CD14-positive monocyte (primary cell): ENCODE measurements around the gene THSD1. TPM values are rescaled to one million over a fixed set of nuclear protein-coding genes. Genes with fewer than 3 reads are reported as not detected.

Experiments
- DNase-seq, 3 donors: peaks; one replicate each; pipeline ENCODE4 v3.0.0-alpha.2; 2011 to 2022
- H2AFZ ChIP-seq: 2 replicates; pipeline ENCODE4 v1.6.0; 2012; ENCODE audit warnings: mild to moderate bottlenecking, low read depth, low read length, inconsistent platforms; ENCODE audit not compliant: insufficient read depth, poor library complexity, severe bottlenecking
- H3K27ac ChIP-seq, 2 donors: 1 replicate in 1 of 2; 2 replicates in 1 of 2; pipeline ENCODE4 v1.5.1; 2012 to 2013; ENCODE audit warnings: low read length in 2 of 2, control low read depth in 1 of 2, inconsistent platforms in 1 of 2, low read depth in 1 of 2, mild to moderate bottlenecking in 1 of 2
- H3K27me3 ChIP-seq, 2 donors: one replicate each; pipeline versions ENCODE4 v1.6.0 to v1.6.1; 2011 to 2013; ENCODE audit warnings: low read length in 2 of 2; ENCODE audit not compliant: control insufficient read depth in 2 of 2, insufficient read depth in 2 of 2
- H3K36me3 ChIP-seq, 2 donors: replicated peaks in 1 of 2; 1 replicate in 1 of 2; 2 replicates in 1 of 2; pipeline versions ENCODE4 v1.5.1 to v1.6.1; 2012 to 2013; ENCODE audit warnings: low read length in 2 of 2, control low read depth in 1 of 2, inconsistent platforms in 1 of 2, mild to moderate bottlenecking in 1 of 2; ENCODE audit not compliant: insufficient read depth in 2 of 2, control insufficient read depth in 1 of 2
- H3K4me1 ChIP-seq, 2 donors: 1 replicate in 1 of 2; 2 replicates in 1 of 2; pipeline versions ENCODE4 v1.5.1 to v1.6.1; 2012 to 2013; ENCODE audit warnings: low read length in 2 of 2, control low read depth in 1 of 2, inconsistent platforms in 1 of 2, mild to moderate bottlenecking in 1 of 2, moderate library complexity in 1 of 2; ENCODE audit not compliant: insufficient read depth in 2 of 2, control insufficient read depth in 1 of 2
- H3K4me2 ChIP-seq: replicated peaks from 2 replicates; pipeline ENCODE3; 2012; ENCODE audit warnings: low read length, moderate library complexity, mild to moderate bottlenecking; ENCODE audit not compliant: poor library complexity, severe bottlenecking; ENCODE audit errors: extremely low read depth
- H3K4me3 ChIP-seq, 3 experiments: fragments of 200-600 bp in 1 of 3; sonication (generic) in 1 of 3; replicated peaks in 1 of 3; 1 replicate in 2 of 3; 2 replicates in 1 of 3; pipeline ENCODE4 v1.5.1; 2011 to 2013; ENCODE audit warnings: low read length in 3 of 3, mild to moderate bottlenecking in 3 of 3, control low read depth in 2 of 3, low read depth in 2 of 3, inconsistent platforms in 1 of 3, moderate library complexity in 1 of 3
- H3K79me2 ChIP-seq: 2 replicates; pipeline ENCODE4 v1.6.0; 2012; ENCODE audit warnings: mild to moderate bottlenecking, control low read depth, inconsistent platforms, low read length, moderate library complexity; ENCODE audit not compliant: insufficient read depth
- H3K9ac ChIP-seq: 2 replicates; pipeline ENCODE4 v1.6.0; 2017; ENCODE audit warnings: low read length, mild to moderate bottlenecking; ENCODE audit not compliant: insufficient read depth, poor library complexity, severe bottlenecking
- H3K9me3 ChIP-seq, 2 donors: replicated peaks in 1 of 2; 1 replicate in 1 of 2; 2 replicates in 1 of 2; pipeline versions ENCODE4 v1.5.1 to v1.6.1; 2012 to 2013; ENCODE audit warnings: low read length in 2 of 2, control low read depth in 1 of 2; ENCODE audit not compliant: control insufficient read depth in 1 of 2, insufficient read depth in 1 of 2
- H4K20me1 ChIP-seq: 2 replicates; pipeline ENCODE4 v1.6.0; 2012; ENCODE audit warnings: mild to moderate bottlenecking, low read length, control low read depth, moderate library complexity; ENCODE audit not compliant: insufficient read depth
- H3K27ac Mint-ChIP-seq, 7 donors: one replicate each; pipeline ENCODE4 v1.8.0; 2020; ENCODE audit warnings: mild to moderate bottlenecking in 7 of 7, mixed read lengths in 7 of 7, moderate library complexity in 6 of 7, inconsistent platforms in 2 of 7
- H3K27me3 Mint-ChIP-seq, 3 donors: one replicate each; pipeline ENCODE4 v1.8.0; 2021 to 2022; ENCODE audit warnings: low read depth in 3 of 3, mild to moderate bottlenecking in 3 of 3, mixed read lengths in 3 of 3, moderate library complexity in 3 of 3, inconsistent platforms in 1 of 3
- H3K36me3 Mint-ChIP-seq, 2 donors: one replicate each; pipeline ENCODE4 v1.8.0; 2020; ENCODE audit warnings: mixed read lengths in 2 of 2, inconsistent platforms in 1 of 2, mild to moderate bottlenecking in 1 of 2
- H3K4me1 Mint-ChIP-seq: one replicate; pipeline ENCODE4 v1.8.0; 2020; ENCODE audit warnings: mild to moderate bottlenecking, mixed read lengths
- H3K4me3 Mint-ChIP-seq, 2 donors: one replicate each; pipeline ENCODE4 v1.8.0; 2020; ENCODE audit warnings: mild to moderate bottlenecking in 2 of 2, mixed read lengths in 2 of 2, moderate library complexity in 1 of 2
- H3K9me3 Mint-ChIP-seq, 7 donors: one replicate each; pipeline ENCODE4 v1.8.0; 2020 to 2022; ENCODE audit warnings: mixed read lengths in 7 of 7, mild to moderate bottlenecking in 6 of 7, moderate library complexity in 6 of 7, inconsistent platforms in 2 of 7
- CTCF ChIP-seq: fragments of 200-600 bp; IDR thresholded peaks from one replicate; pipeline ENCODE4 v1.8.0; 2022; ENCODE audit warnings: antibody characterized with exemption, mild to moderate bottlenecking
- WGBS: methylation state at CpG from one replicate; pipeline ENCODE4 v1.1.5; 2013; ENCODE audit warnings: missing lambda C conversion rate; ENCODE audit not compliant: insufficient coverage; 5-methylcytosine and 5-hydroxymethylcytosine counted together
- intact Hi-C, 2 donors: fragments of 100-400 bp; cut with micrococcal nuclease; formaldehyde crosslinking; loops; one replicate each; pipeline versions ENCODE4 v1.15.0 to v1.15.1; 2023
- polyA plus RNA-seq, 3 donors: library from polyadenylated mRNA; depleted of rRNA in 1 of 3; unstranded in 2 of 3; stranded (reverse) in 1 of 3; fragments of 300-500 nt in 2 of 3; fragments of >200 nt in 1 of 3; fragmentation: Illumina TruSeq in 2 of 3; gene quantifications; 1 replicate in 2 of 3; 2 replicates in 1 of 3; pipeline ENCODE4 v1.2.3, GENCODE V29; 2012 to 2021

THSD1 gene
- polyA plus RNA-seq, 3 donors, result 0.52 TPM; not detected in 2

DNA sequence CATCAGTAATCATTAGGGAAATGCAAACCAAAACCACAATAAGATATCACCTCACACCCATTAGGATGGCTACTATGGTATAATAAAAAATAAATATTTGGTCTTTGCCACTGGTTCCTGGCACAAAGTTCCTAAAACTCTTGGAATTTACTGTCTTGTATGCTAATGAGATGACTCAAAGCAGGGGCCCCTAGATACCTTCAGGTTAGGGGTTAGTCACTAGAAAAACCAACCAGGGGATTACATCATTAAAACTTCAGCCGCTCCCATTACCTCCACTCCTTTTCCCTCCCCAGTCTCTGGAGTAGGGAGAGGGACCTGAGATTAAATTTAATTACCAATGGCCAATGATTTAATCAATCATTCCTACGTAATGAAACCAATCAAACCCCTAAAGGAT is 49.6 kb downstream of the THSD1 start:
- no peak for DNase-seq
- H3K36me3 ChIP-seq, result no peaks in the 10 kb centered on the region
- Mint-ChIP-seq H3K36me3 (no peaks in the 10 kb centered on the region), H3K27ac (no peak overlapping the region), H3K9me3 (peaks cover 0 to 9% (median 3%) of the 10 kb centered on the region in 7 donors), H3K4me3 (no peak overlapping the region), H3K27me3 (peaks cover 2 to 8% (median 8%) of the 10 kb centered on the region in 3 donors), H3K4me1 (no peaks in the 10 kb centered on the region)
- H3K9ac ChIP-seq, result no peak overlapping the region
- no peaks in the 10 kb centered on the region for H3K27me3 ChIP-seq
- no peaks in the 10 kb centered on the region for H4K20me1 ChIP-seq
- no peaks in the 10 kb centered on the region for H3K4me1 ChIP-seq
- TF ChIP-seq CTCF, result no peak
- intact Hi-C loops, result no loop called here
- no CpG with 5 or more reads among the region's 2 CpGs for WGBS
- no peak overlapping the region for H3K4me2 ChIP-seq
- H3K79me2 ChIP-seq, result no peaks in the 10 kb centered on the region
- no peak overlapping the region for H3K27ac ChIP-seq
- H3K9me3 ChIP-seq, result no peaks in the 10 kb centered on the region
- H3K4me3 ChIP-seq, result no peak overlapping the region
- no peak overlapping the region for H2AFZ ChIP-seq

DNA sequence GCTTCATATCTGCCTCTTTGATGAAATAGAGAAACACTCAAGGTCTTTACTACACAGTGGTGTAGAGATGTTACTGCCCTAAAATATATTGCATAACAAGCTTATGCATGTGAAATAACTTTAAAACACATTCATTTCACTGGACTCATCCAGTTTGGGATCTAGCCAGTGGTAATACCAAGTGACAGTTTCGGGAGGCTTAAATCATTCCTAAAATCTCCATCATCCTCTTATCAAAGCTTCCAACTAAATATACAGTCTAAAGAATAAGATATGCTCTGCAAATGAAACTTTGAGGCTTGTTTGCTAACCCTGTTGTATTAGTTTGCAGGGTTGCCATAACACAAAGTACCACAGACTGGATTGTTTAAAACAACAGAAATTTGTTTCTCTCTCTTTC is 52.8 kb downstream of the THSD1 start:
- Histone ChIP-seq H3K4me3 (no peak overlapping the region), H2AFZ (no peak overlapping the region), H3K79me2 (no peaks in the 10 kb centered on the region), H3K36me3 (no peaks in the 10 kb centered on the region), H3K9me3 (peaks cover 0 to 7% of the 10 kb centered on the region in 2 donors), H3K9ac (no peak overlapping the region), H3K4me2 (no peak overlapping the region), H3K4me1 (no peaks in the 10 kb centered on the region), H3K27me3 (no peaks in the 10 kb centered on the region), H3K27ac (no peak overlapping the region), H4K20me1 (no peaks in the 10 kb centered on the region)
- intact Hi-C loops, result no loop called here
- Mint-ChIP-seq H3K36me3 (no peaks in the 10 kb centered on the region), H3K4me3 (no peak overlapping the region), H3K9me3 (peaks cover 0 to 17% (median 6%) of the 10 kb centered on the region in 7 donors), H3K27me3 (peaks cover 2 to 6% (median 6%) of the 10 kb centered on the region in 3 donors), H3K4me1 (no peaks in the 10 kb centered on the region), H3K27ac (no peak overlapping the region)
- DNase-seq, result no peak
- TF ChIP-seq CTCF, result no peak
- no CpG with 5 or more reads among the region's 1 CpG for WGBS
